DND-41 (cell line): Measurements from ENCODE around the gene HENMT1.
"Not testable (repeated sequence)": the region's sequence is repeated elsewhere in the genome, so short reads cannot be mapped to it uniquely, and the experiment has no call there.

Experiments
- ATAC-seq: fragments of 200-7000 bp; cut with Tn5 transposase; 3 replicates; pipeline ENCODE4 v1.9.1; 2021; ENCODE audit warnings: low read depth; ENCODE audit not compliant: insufficient read depth
- DNase-seq: peaks from one replicate; pipeline ENCODE4 v3.0.0-alpha.2; 2020
- H2AFZ ChIP-seq: 2 replicates; pipeline ENCODE4 v1.6.0; 2012; ENCODE audit warnings: low read depth, low read length
- H3K27ac ChIP-seq: 2 replicates; pipeline ENCODE4 v1.5.1; 2012; ENCODE audit warnings: low read length, inconsistent platforms
- H3K27me3 ChIP-seq: fragments of 200-600 bp; sonication (generic); 2 replicates; pipeline ENCODE4 v1.6.0; 2012; ENCODE audit warnings: low read length, mild to moderate bottlenecking, inconsistent platforms; ENCODE audit not compliant: insufficient read depth, poor library complexity
- H3K36me3 ChIP-seq: 2 replicates; pipeline ENCODE4 v1.5.1; 2012; ENCODE audit warnings: low read length, inconsistent platforms; ENCODE audit not compliant: insufficient read depth
- H3K4me1 ChIP-seq: 2 replicates; pipeline ENCODE4 v1.5.1; 2012; ENCODE audit warnings: mild to moderate bottlenecking, low read length; ENCODE audit not compliant: insufficient read depth
- H3K4me2 ChIP-seq: 2 replicates; pipeline ENCODE4 v1.6.0; 2012; ENCODE audit warnings: mild to moderate bottlenecking, moderate library complexity, low read length, inconsistent platforms; ENCODE audit not compliant: insufficient read depth
- H3K4me3 ChIP-seq, 2 experiments: fragments of 200-600 bp in 1 of 2; shearing (Covaris generic) in 1 of 2; 2 replicates each; pipeline ENCODE4 v1.5.1; 2012 to 2016; ENCODE audit warnings: inconsistent platforms in 2 of 2, low read length in 2 of 2, mild to moderate bottlenecking in 2 of 2, low read depth in 1 of 2, moderate library complexity in 1 of 2
- H3K79me2 ChIP-seq: 2 replicates; pipeline ENCODE4 v1.6.0; 2012; ENCODE audit warnings: low read length, inconsistent platforms; ENCODE audit not compliant: insufficient read depth
- H3K9ac ChIP-seq: 2 replicates; pipeline ENCODE4 v1.6.0; 2012; ENCODE audit warnings: low read depth, mild to moderate bottlenecking, inconsistent platforms, low read length, moderate library complexity
- H3K9me3 ChIP-seq: 2 replicates; pipeline ENCODE4 v1.5.1; 2012; ENCODE audit warnings: low read length, moderate library complexity, mild to moderate bottlenecking, inconsistent platforms; ENCODE audit not compliant: insufficient read depth, severe bottlenecking
- H4K20me1 ChIP-seq: 2 replicates; pipeline ENCODE4 v1.6.0; 2012; ENCODE audit warnings: low read length; ENCODE audit not compliant: insufficient read depth
- EZH2 ChIP-seq: IDR thresholded peaks from 3 replicates; pipeline ENCODE4 v1.6.1; 2012; ENCODE audit warnings: borderline replicate concordance, low read depth, mild to moderate bottlenecking, moderate library complexity, low read length, inconsistent platforms; ENCODE audit not compliant: severe bottlenecking
- TF ChIP-seq, protein P1 (sequence below): IDR thresholded peaks from 2 replicates; pipeline ENCODE4 v1.5.1; 2012; ENCODE audit warnings: borderline replicate concordance, low read length, moderate library complexity, mild to moderate bottlenecking; ENCODE audit not compliant: poor library complexity, severe bottlenecking; ENCODE audit errors: extremely low read depth

HENMT1 gene

DNA sequence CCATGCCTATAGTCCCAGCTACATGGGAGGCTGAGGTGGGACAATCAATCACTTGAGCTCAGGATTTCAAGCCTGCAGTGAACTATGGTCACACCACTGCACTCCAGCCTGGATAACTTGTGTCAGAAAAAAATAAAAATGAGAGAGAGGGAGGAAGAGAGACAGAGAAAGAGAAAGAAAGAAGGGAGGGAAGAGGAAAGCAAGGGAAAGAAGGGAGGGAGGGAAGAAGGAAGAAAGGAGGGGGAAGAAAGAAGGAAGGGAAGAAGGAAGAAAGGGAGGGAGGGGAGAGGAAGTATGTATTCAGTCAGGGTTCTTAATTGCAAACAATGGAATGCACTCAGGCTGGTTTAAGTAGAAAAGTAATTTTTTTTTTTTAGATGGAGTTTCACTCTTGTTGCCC, 7.9 kb upstream of the HENMT1 start:
- DNase-seq (no peak), ATAC-seq (no peak)
- H3K4me3 ChIP-seq, result no peak overlapping the region
- no peaks in the 10 kb centered on the region for H3K27me3 ChIP-seq
- H3K9me3 ChIP-seq, result no peaks in the 10 kb centered on the region
- H3K4me1 ChIP-seq, result no peaks in the 10 kb centered on the region
- no peak overlapping the region for H3K27ac ChIP-seq
- no peak overlapping the region for H2AFZ ChIP-seq
- no peaks in the 10 kb centered on the region for H4K20me1 ChIP-seq
- no peak overlapping the region for H3K9ac ChIP-seq
- H3K36me3 ChIP-seq, result no peaks in the 10 kb centered on the region
- no peaks in the 10 kb centered on the region for H3K79me2 ChIP-seq
- TF ChIP-seq EZH2, result no peak
- TF ChIP-seq, protein P1, sequence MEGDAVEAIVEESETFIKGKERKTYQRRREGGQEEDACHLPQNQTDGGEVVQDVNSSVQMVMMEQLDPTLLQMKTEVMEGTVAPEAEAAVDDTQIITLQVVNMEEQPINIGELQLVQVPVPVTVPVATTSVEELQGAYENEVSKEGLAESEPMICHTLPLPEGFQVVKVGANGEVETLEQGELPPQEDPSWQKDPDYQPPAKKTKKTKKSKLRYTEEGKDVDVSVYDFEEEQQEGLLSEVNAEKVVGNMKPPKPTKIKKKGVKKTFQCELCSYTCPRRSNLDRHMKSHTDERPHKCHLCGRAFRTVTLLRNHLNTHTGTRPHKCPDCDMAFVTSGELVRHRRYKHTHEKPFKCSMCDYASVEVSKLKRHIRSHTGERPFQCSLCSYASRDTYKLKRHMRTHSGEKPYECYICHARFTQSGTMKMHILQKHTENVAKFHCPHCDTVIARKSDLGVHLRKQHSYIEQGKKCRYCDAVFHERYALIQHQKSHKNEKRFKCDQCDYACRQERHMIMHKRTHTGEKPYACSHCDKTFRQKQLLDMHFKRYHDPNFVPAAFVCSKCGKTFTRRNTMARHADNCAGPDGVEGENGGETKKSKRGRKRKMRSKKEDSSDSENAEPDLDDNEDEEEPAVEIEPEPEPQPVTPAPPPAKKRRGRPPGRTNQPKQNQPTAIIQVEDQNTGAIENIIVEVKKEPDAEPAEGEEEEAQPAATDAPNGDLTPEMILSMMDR, result no peak
- no peak overlapping the region for H3K4me2 ChIP-seq

DNA sequence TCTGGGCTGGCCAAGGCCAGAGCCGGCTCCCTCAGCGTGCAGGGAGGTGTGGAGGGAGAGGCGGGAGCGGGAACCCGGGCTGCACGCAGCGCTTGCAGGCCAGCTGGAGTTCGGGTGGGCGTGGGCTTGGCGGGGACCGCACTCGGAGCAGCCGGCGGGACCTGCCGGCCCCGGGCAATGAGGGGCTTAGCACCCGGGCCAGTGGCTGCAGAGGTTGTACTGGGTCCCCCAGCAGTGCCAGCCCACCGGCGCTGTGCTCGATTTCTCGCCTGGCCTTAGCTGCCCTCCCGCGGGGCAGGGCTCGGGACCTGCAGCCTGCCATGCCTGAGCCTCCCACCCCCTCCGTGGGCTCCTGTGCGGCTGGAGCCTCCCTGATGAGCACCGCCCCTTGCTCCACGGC, 6.5 kb upstream of the HENMT1 start:
- H2AFZ ChIP-seq, DNase-seq, H3K9me3 ChIP-seq, H3K27ac ChIP-seq, H4K20me1 ChIP-seq, H3K27me3 ChIP-seq, ATAC-seq, H3K4me3 ChIP-seq, H3K4me2 ChIP-seq, H3K4me1 ChIP-seq, H3K9ac ChIP-seq, H3K36me3 ChIP-seq, H3K79me2 ChIP-seq: not testable (repeated sequence)

DNA sequence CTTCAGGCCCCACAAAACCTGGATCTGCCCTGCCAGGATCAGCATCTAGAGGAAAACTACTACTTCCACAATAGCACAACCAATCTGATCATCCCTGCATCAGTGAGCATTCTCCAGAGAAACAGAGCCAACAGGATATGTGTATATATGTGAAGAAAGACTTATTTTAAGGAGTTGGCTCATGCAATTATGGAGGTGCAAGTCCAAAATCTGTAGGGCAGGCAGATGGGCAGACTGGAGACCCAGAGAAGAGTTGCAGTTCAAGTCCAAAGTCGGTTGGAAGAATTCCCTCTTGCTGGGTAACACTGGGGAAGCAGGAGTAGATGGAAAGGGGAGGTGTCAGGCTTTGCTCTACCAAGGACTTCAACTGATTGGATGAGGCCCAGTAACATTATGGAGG, 4.9 kb upstream of the HENMT1 start:
- Histone ChIP-seq H3K36me3 (no peaks in the 10 kb centered on the region), H2AFZ (no peak overlapping the region), H3K4me1 (peaks cover 10% of the 10 kb centered on the region), H3K27me3 (no peaks in the 10 kb centered on the region), H3K79me2 (peaks cover 7% of the 10 kb centered on the region; the same call in 1 of the 2 replicates), H3K27ac (no peak overlapping the region), H3K4me3 (no peak overlapping the region), H3K9me3 (no peaks in the 10 kb centered on the region), H4K20me1 (no peaks in the 10 kb centered on the region), H3K4me2 (no peak overlapping the region), H3K9ac (no peak overlapping the region)
- DNase-seq, result no peak
- no peak for ATAC-seq
- TF ChIP-seq EZH2, result no peak
- TF ChIP-seq, protein P1, result no peak

DNA sequence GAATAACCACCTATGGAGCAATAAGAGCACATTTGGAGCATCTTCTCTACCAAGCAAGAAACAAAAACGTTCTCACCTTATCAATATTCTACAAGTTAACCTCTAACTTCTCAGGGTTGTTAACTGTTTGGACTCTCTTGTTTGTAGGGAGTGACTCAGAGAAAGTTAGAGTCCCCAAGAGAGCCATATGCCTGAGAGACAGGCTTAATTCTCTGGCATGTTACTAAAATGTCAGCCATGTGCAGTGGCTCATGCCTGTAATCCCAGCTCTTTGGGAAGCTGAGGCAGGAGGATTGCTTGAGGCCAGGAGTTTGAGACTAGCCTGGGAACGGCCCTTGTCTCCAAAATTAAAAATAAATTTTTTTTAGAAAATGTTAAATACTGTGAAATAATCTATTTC, 4.2 kb upstream of the HENMT1 start:
- Histone ChIP-seq H3K27ac (no peak overlapping the region), H4K20me1 (no peaks in the 10 kb centered on the region), H3K9me3 (no peaks in the 10 kb centered on the region), H3K4me1 (peaks cover 11% of the 10 kb centered on the region), H3K9ac (no peak overlapping the region), H3K79me2 (peaks cover 11% of the 10 kb centered on the region), H2AFZ (no peak overlapping the region), H3K36me3 (no peaks in the 10 kb centered on the region), H3K27me3 (no peaks in the 10 kb centered on the region), H3K4me2 (no peak overlapping the region), H3K4me3 (no peak overlapping the region)
- TF ChIP-seq, protein P1, result no peak
- no peak for TF ChIP-seq EZH2
- ATAC-seq (no peak), DNase-seq (no peak)
